Suppressor macrophage (primary cell): ENCODE measurements around the gene OR51G2.

Experiments used
- DNase-seq, 4 experiments: peaks; one replicate each; pipeline ENCODE4 v3.0.0-alpha.2; 2020 to 2022

Gene OR51G2

GRCh38 chr11:4863876-4864275, 55.3 kb downstream of the OR51G2 start:
- DNase-seq = no peak
